ENCODE data around the gene COL6A5. TPM values are rescaled to one million over a fixed set of nuclear protein-coding genes. Genes with fewer than 3 reads are reported as not detected.

The COL6A5 gene
- total RNA-seq, 4 donors from 2014 or later, result 0.04 TPM; not detected in 3

DNA sequence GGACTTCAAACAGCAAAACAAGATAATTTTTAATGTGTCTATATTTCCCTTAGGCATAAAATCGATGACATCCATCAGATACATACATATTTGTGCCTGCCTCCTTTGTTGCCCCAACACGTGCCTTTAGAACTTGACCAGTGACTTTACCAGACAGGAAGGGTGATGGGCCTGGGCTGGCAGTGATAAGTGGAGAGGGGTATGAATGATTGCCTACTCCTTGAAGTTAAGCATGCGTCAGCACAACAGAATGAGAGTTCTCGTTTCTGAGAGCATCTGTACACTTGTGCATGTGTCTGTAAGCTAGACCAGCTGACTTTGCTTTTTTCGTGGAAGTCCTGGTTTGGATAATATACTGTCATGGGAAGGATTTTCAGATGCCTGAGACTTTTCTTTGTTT, 116.6 kb downstream of the COL6A5 start:
- 56 to 65% methylated on average over 5 of the region's 5 CpGs for WGBS, 2 donors (ENCODE audit: low coverage in 1 of 2)
- no peak for ATAC-seq
- no peaks in the 10 kb centered on the region for H3K9me3 ChIP-seq
- no peaks in the 10 kb centered on the region for H3K4me1 ChIP-seq
- TF ChIP-seq POLR2AphosphoS5 (IDR thresholded peaks at IDR 0.05) (no peak), EP300 (IDR thresholded peaks at IDR 0.05) (no peak), POLR2A (IDR thresholded peaks at IDR 0.05) (no peak)
- TF ChIP-seq, protein P1, sequence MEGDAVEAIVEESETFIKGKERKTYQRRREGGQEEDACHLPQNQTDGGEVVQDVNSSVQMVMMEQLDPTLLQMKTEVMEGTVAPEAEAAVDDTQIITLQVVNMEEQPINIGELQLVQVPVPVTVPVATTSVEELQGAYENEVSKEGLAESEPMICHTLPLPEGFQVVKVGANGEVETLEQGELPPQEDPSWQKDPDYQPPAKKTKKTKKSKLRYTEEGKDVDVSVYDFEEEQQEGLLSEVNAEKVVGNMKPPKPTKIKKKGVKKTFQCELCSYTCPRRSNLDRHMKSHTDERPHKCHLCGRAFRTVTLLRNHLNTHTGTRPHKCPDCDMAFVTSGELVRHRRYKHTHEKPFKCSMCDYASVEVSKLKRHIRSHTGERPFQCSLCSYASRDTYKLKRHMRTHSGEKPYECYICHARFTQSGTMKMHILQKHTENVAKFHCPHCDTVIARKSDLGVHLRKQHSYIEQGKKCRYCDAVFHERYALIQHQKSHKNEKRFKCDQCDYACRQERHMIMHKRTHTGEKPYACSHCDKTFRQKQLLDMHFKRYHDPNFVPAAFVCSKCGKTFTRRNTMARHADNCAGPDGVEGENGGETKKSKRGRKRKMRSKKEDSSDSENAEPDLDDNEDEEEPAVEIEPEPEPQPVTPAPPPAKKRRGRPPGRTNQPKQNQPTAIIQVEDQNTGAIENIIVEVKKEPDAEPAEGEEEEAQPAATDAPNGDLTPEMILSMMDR (IDR thresholded peaks at IDR 0.05), result no peak
- no peak overlapping the region for H3K27ac ChIP-seq
- no peaks in the 10 kb centered on the region for H3K36me3 ChIP-seq
- H3K4me3 ChIP-seq, result no peak overlapping the region
- H3K27me3 ChIP-seq, result no peaks in the 10 kb centered on the region

DNA sequence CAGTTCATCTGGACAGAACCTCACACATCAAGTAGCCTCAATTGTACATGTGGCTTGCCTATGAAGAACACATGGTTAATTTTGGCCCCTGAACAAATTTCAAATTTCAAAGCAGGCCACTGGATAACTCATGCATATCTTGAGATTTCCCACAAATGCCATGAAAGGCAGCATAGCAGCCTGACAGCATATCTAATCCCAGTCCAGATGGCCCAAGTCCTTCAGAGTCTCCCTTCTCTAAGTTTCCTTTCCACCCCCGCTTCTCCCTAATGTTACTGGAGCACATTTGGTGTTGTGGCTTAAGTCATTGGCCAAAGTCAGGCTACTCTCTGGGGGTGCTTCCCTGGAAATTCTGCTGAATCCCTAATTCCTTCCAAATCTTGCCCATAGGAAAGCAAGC, 117.7 kb downstream of the COL6A5 start:
- no peak for ATAC-seq
- 83% methylated on average over 1 of the region's 1 CpG for WGBS, 2 donors (ENCODE audit: low coverage in 1 of 2)
- no peak overlapping the region for H3K4me3 ChIP-seq
- H3K27ac ChIP-seq, result no peak overlapping the region
- TF ChIP-seq POLR2AphosphoS5 (IDR thresholded peaks at IDR 0.05) (no peak), POLR2A (IDR thresholded peaks at IDR 0.05) (no peak), EP300 (IDR thresholded peaks at IDR 0.05) (no peak)
- TF ChIP-seq, protein P1 (IDR thresholded peaks at IDR 0.05), result no peak
- no peaks in the 10 kb centered on the region for H3K9me3 ChIP-seq
- no peaks in the 10 kb centered on the region for H3K27me3 ChIP-seq
- no peaks in the 10 kb centered on the region for H3K4me1 ChIP-seq
- no peaks in the 10 kb centered on the region for H3K36me3 ChIP-seq

DNA sequence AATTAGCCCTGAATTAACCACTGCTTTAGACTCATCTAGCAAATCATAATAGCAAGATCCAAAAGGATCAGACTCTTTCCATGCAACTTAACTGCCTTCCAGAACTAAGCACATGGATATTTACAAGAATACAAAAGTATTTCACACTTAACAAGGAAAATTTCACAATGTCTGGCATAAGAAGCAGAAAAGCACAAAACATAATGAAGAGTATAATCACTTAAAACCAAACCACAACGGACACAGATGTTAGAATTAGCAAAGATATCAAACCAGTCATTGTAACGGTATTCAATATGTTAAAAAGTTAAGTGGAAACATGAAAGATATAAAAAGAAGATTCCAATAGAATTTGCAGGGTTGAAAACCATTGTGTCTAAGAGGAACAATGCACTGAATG, 120.0 kb downstream of the COL6A5 start:
- no peaks in the 10 kb centered on the region for H3K4me1 ChIP-seq
- no peak overlapping the region for H3K27ac ChIP-seq
- no peaks in the 10 kb centered on the region for H3K36me3 ChIP-seq
- TF ChIP-seq, protein P1 (IDR thresholded peaks at IDR 0.05), result no peak
- no peak for TF ChIP-seq EP300 (IDR thresholded peaks at IDR 0.05)
- TF ChIP-seq POLR2A (IDR thresholded peaks at IDR 0.05), result no peak
- TF ChIP-seq POLR2AphosphoS5 (IDR thresholded peaks at IDR 0.05), result no peak
- no peaks in the 10 kb centered on the region for H3K27me3 ChIP-seq
- no peaks in the 10 kb centered on the region for H3K9me3 ChIP-seq
- WGBS, 2 donors (ENCODE audit: low coverage in 1 of 2), result 61 to 79% methylated on average over 2 of the region's 2 CpGs
- no peak overlapping the region for H3K4me3 ChIP-seq
- no peak for ATAC-seq

DNA sequence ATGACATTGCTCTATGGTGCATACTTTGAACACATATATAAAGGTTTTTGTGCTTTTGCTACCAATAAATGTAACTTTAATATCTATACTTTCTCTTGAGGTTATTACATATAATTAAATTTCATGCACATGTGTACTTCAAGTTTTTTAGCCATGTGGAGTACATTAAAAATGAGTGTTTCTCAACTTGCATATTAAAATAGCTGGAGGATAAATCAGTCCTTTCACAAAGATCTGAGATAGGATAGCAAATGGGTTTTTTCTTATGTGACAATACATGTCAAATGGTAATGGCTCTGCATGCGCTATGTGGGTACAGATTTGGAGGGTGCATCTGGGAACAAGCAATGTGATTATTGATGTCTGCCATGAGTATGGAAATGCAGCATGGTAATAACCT, 122.8 kb downstream of the COL6A5 start:
- 91 to 100% methylated on average over 1 of the region's 1 CpG for WGBS, 2 donors (ENCODE audit: low coverage in 1 of 2)
- Histone ChIP-seq H3K27ac (no peak overlapping the region), H3K4me3 (no peak overlapping the region), H3K36me3 (no peaks in the 10 kb centered on the region), H3K4me1 (no peaks in the 10 kb centered on the region), H3K9me3 (no peaks in the 10 kb centered on the region), H3K27me3 (no peaks in the 10 kb centered on the region)
- no peak for ATAC-seq
- TF ChIP-seq POLR2A (IDR thresholded peaks at IDR 0.05), result no peak
- no peak for TF ChIP-seq EP300 (IDR thresholded peaks at IDR 0.05)
- TF ChIP-seq POLR2AphosphoS5 (IDR thresholded peaks at IDR 0.05), result no peak
- TF ChIP-seq, protein P1 (IDR thresholded peaks at IDR 0.05), result no peak

DNA sequence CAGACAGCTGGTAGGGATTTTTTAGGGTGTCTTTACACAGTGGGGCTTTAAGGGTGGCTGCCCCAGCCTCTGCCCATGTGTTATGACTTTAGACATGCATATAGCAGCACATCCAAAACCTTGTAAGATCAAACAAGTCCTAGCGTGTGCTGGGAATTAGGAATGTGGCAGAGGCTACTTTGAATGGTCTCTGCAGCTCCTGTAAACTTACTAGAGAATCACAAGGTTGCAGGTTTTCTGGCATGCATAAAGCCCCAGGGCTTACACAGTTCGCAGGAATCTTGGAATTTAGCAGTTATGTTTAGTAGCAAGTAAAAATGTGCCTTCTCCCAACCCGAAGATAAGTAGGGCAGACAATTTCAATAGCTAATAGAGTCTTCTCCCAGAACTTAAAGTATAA, 124.7 kb downstream of the COL6A5 start:
- no peak for ATAC-seq
- TF ChIP-seq EP300 (IDR thresholded peaks at IDR 0.05) (no peak), POLR2A (IDR thresholded peaks at IDR 0.05) (no peak), POLR2AphosphoS5 (IDR thresholded peaks at IDR 0.05) (no peak)
- TF ChIP-seq, protein P1 (IDR thresholded peaks at IDR 0.05), result no peak
- H3K36me3 ChIP-seq, result no peaks in the 10 kb centered on the region
- no peaks in the 10 kb centered on the region for H3K27me3 ChIP-seq
- 48 to 50% methylated on average over 2 to 3 of the region's 3 CpGs for WGBS, 2 donors (ENCODE audit: low coverage in 1 of 2)
- H3K4me1 ChIP-seq, result no peaks in the 10 kb centered on the region
- no peak overlapping the region for H3K27ac ChIP-seq
- no peak overlapping the region for H3K4me3 ChIP-seq
- no peaks in the 10 kb centered on the region for H3K9me3 ChIP-seq

All from gastroesophageal sphincter (tissue), 4 donors.